MM.1S (cell line): Measurements from ENCODE around the gene POLN.

Experiments
- CTCF ChIP-seq: fragments of 300-600 bp; sonication (generic); IDR thresholded peaks from 2 replicates; pipeline ENCODE4 v1.5.1; 2016; ENCODE audit warnings: antibody characterized with exemption, low read length, mixed read lengths
- EZH2 ChIP-seq: fragments of 300-600 bp; sonication (generic); optimal IDR thresholded peaks from 2 replicates; pipeline ENCODE3; 2017; ENCODE audit warnings: low read depth, mild to moderate bottlenecking, antibody characterized with exemption, low read length, mixed read lengths
- EZH2phosphoT487 ChIP-seq: fragments of 300-600 bp; sonication (generic); IDR thresholded peaks from 2 replicates; pipeline ENCODE4 v1.6.1; 2018; ENCODE audit warnings: antibody characterized with exemption, low read length

GRCh38 chr4:2194496-2194895 is 47.4 kb downstream of the POLN start:
- no peak for TF ChIP-seq CTCF
- TF ChIP-seq EZH2phosphoT487: no peak
- TF ChIP-seq EZH2: no peak
